Measurements from ENCODE around the gene TTLL6. TPM values are rescaled to one million over a fixed set of nuclear protein-coding genes. Genes with fewer than 3 reads are reported as not detected.

Gene TTLL6
- polyA plus RNA-seq, 1 experiment: not detected

- Histone ChIP-seq H3K36me3 (ENCODE audit: control insufficient read depth, insufficient read depth, low read length) (no peaks in the 10 kb centered on the region), H3K4me3 (ENCODE audit: low read depth, low read length) (no peak overlapping the region), H3K27me3 (ENCODE audit: control insufficient read depth, insufficient read depth, low read length) (peaks cover 68% of the 10 kb centered on the region)
- TF ChIP-seq CTCF (IDR thresholded peaks at IDR 0.05; ENCODE audit: insufficient read depth, low read depth, low read length): no peak
- ChIA-PET POLR2A (no interaction called here), CTCF (interaction anchor here (0.5 to 1.4 kb wide), 2 partner anchors 32 to 142 kb away, joined by 3 to 5 read pairs; no protein-coding TSS in a partner anchor)
- no peak for DNase-seq (ENCODE audit: low read depth)
Observed at GRCh38 chr17:48748718-48749566, 68.1 kb downstream of the TTLL6 start.

- DNase-seq (ENCODE audit: low read depth): no peak
Observed at GRCh38 chr17:48747445-48748363, 69.3 kb downstream of the TTLL6 start.

GRCh38 chr17:48746916-48747444, 70.0 kb downstream of the TTLL6 start:
- TF ChIP-seq CTCF (IDR thresholded peaks at IDR 0.05; ENCODE audit: insufficient read depth, low read depth, low read length): no peak
- POLR2A ChIA-PET: no interaction called here
- CTCF ChIA-PET: no interaction called here
- DNase-seq (ENCODE audit: low read depth): no peak
- Histone ChIP-seq H3K4me3 (ENCODE audit: low read depth, low read length) (no peak overlapping the region), H3K27me3 (ENCODE audit: control insufficient read depth, insufficient read depth, low read length) (peaks cover 67% of the 10 kb centered on the region), H3K36me3 (ENCODE audit: control insufficient read depth, insufficient read depth, low read length) (no peaks in the 10 kb centered on the region)

More at GRCh38 chr17:48747445-48748363, 69.3 kb downstream of the TTLL6 start:
- no peak for TF ChIP-seq CTCF (IDR thresholded peaks at IDR 0.05; ENCODE audit: insufficient read depth, low read depth, low read length)
- Histone ChIP-seq H3K27me3 (ENCODE audit: control insufficient read depth, insufficient read depth, low read length) (peaks cover 66% of the 10 kb centered on the region), H3K4me3 (ENCODE audit: low read depth, low read length) (no peak overlapping the region), H3K36me3 (ENCODE audit: control insufficient read depth, insufficient read depth, low read length) (no peaks in the 10 kb centered on the region)
- ChIA-PET POLR2A (no interaction called here), CTCF (interaction anchor here (0.5 to 0.8 kb wide), 2 partner anchors 69 to 140 kb away, joined by 3 to 5 read pairs; no protein-coding TSS in a partner anchor)

- Histone ChIP-seq H3K36me3 (ENCODE audit: control insufficient read depth, insufficient read depth, low read length) (no peaks in the 10 kb centered on the region), H3K27me3 (ENCODE audit: control insufficient read depth, insufficient read depth, low read length) (peaks cover 59% of the 10 kb centered on the region), H3K4me3 (ENCODE audit: low read depth, low read length) (no peak overlapping the region)
- CTCF ChIA-PET: interaction anchor here (0.6 to 3.6 kb wide), 5 partner anchors 10 to 45 kb away, joined by 3 to 14 read pairs (median 4); partner anchors contain the start of gene PRAC2
- POLR2A ChIA-PET: no interaction called here
- DNase-seq (ENCODE audit: low read depth): no peak
- no peak for TF ChIP-seq CTCF (IDR thresholded peaks at IDR 0.05; ENCODE audit: insufficient read depth, low read depth, low read length)
Observed at GRCh38 chr17:48745381-48746275, 71.4 kb downstream of the TTLL6 start.
